Measurements from ENCODE around the gene LRAT.

DNA sequence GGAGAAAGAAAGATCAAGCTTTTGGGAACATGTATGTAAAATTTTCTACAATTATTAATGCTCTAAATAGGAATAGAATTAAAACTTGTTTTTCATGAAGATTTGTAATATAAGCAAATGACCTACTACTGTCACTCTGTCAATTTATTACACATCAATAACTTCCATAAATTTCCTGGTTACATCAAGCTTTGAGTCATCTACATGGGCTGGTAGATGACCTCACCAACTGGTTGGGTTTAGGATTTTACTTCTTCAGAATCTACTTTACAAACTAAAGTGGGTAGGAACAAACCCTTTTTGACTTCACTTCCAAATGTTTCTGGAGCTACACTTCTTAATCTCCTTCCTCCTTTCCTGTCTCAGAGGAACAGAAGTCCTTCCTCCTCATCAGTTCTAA lies 12.0 kb upstream of the LRAT start:
- TF ChIP-seq PHF8 (conservative IDR thresholded peaks at IDR 0.05; ENCODE audit: low read depth, low read length) = no peak
- TF ChIP-seq MAFK (IDR thresholded peaks at IDR 0.05; ENCODE audit: low read depth, low read length) = no peak
- TF ChIP-seq, protein P1, sequence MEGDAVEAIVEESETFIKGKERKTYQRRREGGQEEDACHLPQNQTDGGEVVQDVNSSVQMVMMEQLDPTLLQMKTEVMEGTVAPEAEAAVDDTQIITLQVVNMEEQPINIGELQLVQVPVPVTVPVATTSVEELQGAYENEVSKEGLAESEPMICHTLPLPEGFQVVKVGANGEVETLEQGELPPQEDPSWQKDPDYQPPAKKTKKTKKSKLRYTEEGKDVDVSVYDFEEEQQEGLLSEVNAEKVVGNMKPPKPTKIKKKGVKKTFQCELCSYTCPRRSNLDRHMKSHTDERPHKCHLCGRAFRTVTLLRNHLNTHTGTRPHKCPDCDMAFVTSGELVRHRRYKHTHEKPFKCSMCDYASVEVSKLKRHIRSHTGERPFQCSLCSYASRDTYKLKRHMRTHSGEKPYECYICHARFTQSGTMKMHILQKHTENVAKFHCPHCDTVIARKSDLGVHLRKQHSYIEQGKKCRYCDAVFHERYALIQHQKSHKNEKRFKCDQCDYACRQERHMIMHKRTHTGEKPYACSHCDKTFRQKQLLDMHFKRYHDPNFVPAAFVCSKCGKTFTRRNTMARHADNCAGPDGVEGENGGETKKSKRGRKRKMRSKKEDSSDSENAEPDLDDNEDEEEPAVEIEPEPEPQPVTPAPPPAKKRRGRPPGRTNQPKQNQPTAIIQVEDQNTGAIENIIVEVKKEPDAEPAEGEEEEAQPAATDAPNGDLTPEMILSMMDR (IDR thresholded peaks at IDR 0.05; ENCODE audit: control extremely low read depth in 1 of 3, insufficient read depth in 1 of 3, low read depth in 1 of 3, low read length in 3 of 3) = no peak
- no peak for TF ChIP-seq ZNF274 (IDR thresholded peaks at IDR 0.05; ENCODE audit: borderline replicate concordance, extremely low read depth, low read length)
- TF ChIP-seq SIRT6 (IDR thresholded peaks at IDR 0.05; ENCODE audit: low read length) = no peak
- no peak for TF ChIP-seq CEBPB (IDR thresholded peaks at IDR 0.05; ENCODE audit: low read depth, low read length)
- no peak for TF ChIP-seq CHD2 (IDR thresholded peaks at IDR 0.05; ENCODE audit: low read length)
- no peak for TF ChIP-seq GABPA (IDR thresholded peaks at IDR 0.05; ENCODE audit: borderline replicate concordance, insufficient read depth, low read length)
- TF ChIP-seq YY1 (IDR thresholded peaks at IDR 0.05; ENCODE audit: low read depth, low read length) = no peak
- no peak for TF ChIP-seq EZH2 (IDR thresholded peaks at IDR 0.05; ENCODE audit: low read depth, low read length, severe bottlenecking)
- TF ChIP-seq SUZ12 (IDR thresholded peaks at IDR 0.05; ENCODE audit: low read length) = no peak
- TF ChIP-seq SP1 (IDR thresholded peaks at IDR 0.05; ENCODE audit: low read depth, low read length) = no peak
